Neural cell (in vitro differentiated cells): ENCODE measurements around the gene ATP1A2. TPM values are rescaled to one million over a fixed set of nuclear protein-coding genes. Genes with fewer than 3 reads are reported as not detected.

ENCODE experiments used
- H2AFZ ChIP-seq: fragments of 200-600, 300-800 bp; sonication (generic), shearing (Covaris generic); 2 replicates; pipeline ENCODE4 v1.6.0; 2014; ENCODE audit warnings: low read depth, mild to moderate bottlenecking, antibody characterized with exemption, low read length, moderate library complexity
- H3F3A ChIP-seq: fragments of 200-600 bp; shearing (Covaris generic); 2 replicates; pipeline ENCODE4 v1.6.1; 2016; ENCODE audit warnings: mild to moderate bottlenecking, moderate library complexity, mixed read lengths, antibody characterized with exemption, low read length; ENCODE audit not compliant: insufficient read depth, poor library complexity, severe bottlenecking
- H3K27ac ChIP-seq: fragments of 200-600, 300-800 bp; sonication (generic), shearing (Covaris generic); 2 replicates; pipeline ENCODE4 v1.5.1; 2014; ENCODE audit warnings: mild to moderate bottlenecking, low read length, moderate library complexity
- H3K27me3 ChIP-seq: fragments of 300-800, 200-600 bp; sonication (generic), shearing (Covaris generic); 2 replicates; pipeline ENCODE4 v1.6.0; 2014; ENCODE audit warnings: mild to moderate bottlenecking, low read depth, low read length, moderate library complexity; ENCODE audit not compliant: insufficient read depth
- H3K36me3 ChIP-seq: fragments of 300-800, 200-600 bp; sonication (generic), shearing (Covaris generic); 2 replicates; pipeline ENCODE4 v1.5.1; 2014; ENCODE audit warnings: mild to moderate bottlenecking, antibody characterized with exemption, low read length, moderate library complexity; ENCODE audit not compliant: insufficient read depth
- H3K4me2 ChIP-seq: fragments of 300-800, 200-600 bp; sonication (generic), shearing (Covaris generic); 2 replicates; pipeline ENCODE4 v1.6.0; 2014; ENCODE audit warnings: mild to moderate bottlenecking, low read length
- H3K4me3 ChIP-seq: fragments of 300-800, 200-600 bp; sonication (generic), shearing (Covaris generic); 2 replicates; pipeline ENCODE4 v1.5.1; 2014; ENCODE audit warnings: mild to moderate bottlenecking, low read length, moderate library complexity
- H3K79me2 ChIP-seq: fragments of 200-600 bp; shearing (Covaris generic); replicated peaks from 2 replicates; pipeline ENCODE4 v1.6.0; 2014; ENCODE audit warnings: mild to moderate bottlenecking, low read length, moderate library complexity; ENCODE audit not compliant: insufficient read depth
- H3K9ac ChIP-seq: fragments of 300-800, 200-600 bp; sonication (generic), shearing (Covaris generic); 2 replicates; pipeline ENCODE4 v1.6.1; 2016; ENCODE audit warnings: mild to moderate bottlenecking, low read length, mixed read lengths
- H3K9me2 ChIP-seq: fragments of 200-600 bp; shearing (Covaris generic); 2 replicates; pipeline ENCODE4 v1.6.1; 2016; ENCODE audit warnings: mild to moderate bottlenecking, low read length, mixed read lengths; ENCODE audit not compliant: insufficient read depth
- H3K9me3 ChIP-seq: fragments of 200-600, 300-800 bp; sonication (generic), shearing (Covaris generic); 2 replicates; pipeline ENCODE4 v1.6.1; 2016; ENCODE audit warnings: mild to moderate bottlenecking, mixed run types, low read length, moderate library complexity, mixed read lengths
- H4K20me1 ChIP-seq: fragments of 200-600 bp; shearing (Covaris generic); 2 replicates; pipeline ENCODE4 v1.6.1; 2016; ENCODE audit warnings: mild to moderate bottlenecking, mixed run types; ENCODE audit not compliant: insufficient read depth
- CTCF ChIP-seq: fragments of 450-650 bp; IDR thresholded peaks from 2 replicates; pipeline ENCODE4 v1.5.1; 2014; ENCODE audit warnings: antibody characterized with exemption, mild to moderate bottlenecking, moderate library complexity; ENCODE audit not compliant: poor library complexity, severe bottlenecking
- EP300 ChIP-seq: fragments of 450-650 bp; conservative IDR thresholded peaks from 2 replicates; pipeline ENCODE4 v1.6.1; 2014; ENCODE audit warnings: antibody characterized with exemption, mild to moderate bottlenecking, moderate library complexity; ENCODE audit not compliant: poor library complexity, severe bottlenecking
- EZH2 ChIP-seq: fragments of 200-600, 300-800 bp; shearing (Covaris generic), sonication (generic); IDR thresholded peaks from 2 replicates; pipeline ENCODE4 v1.6.1; 2014; ENCODE audit warnings: antibody characterized with exemption, low read length, borderline replicate concordance, mild to moderate bottlenecking; ENCODE audit not compliant: insufficient read depth, poor library complexity, severe bottlenecking
- MXI1 ChIP-seq: fragments of 450-650 bp; conservative IDR thresholded peaks from 2 replicates; pipeline ENCODE4 v1.6.1; 2014; ENCODE audit warnings: antibody characterized with exemption, mild to moderate bottlenecking; ENCODE audit not compliant: poor library complexity, severe bottlenecking
- POLR2AphosphoS5 ChIP-seq: IDR thresholded peaks from 2 replicates; pipeline ENCODE4 v1.6.1; 2012
- RAD21 ChIP-seq: fragments of 450-650 bp; conservative IDR thresholded peaks from 2 replicates; pipeline ENCODE4 v1.6.1; 2014; ENCODE audit warnings: antibody characterized with exemption, mild to moderate bottlenecking, moderate library complexity
- REST ChIP-seq: IDR thresholded peaks from 2 replicates; pipeline ENCODE4 v1.6.1; 2012; ENCODE audit warnings: borderline replicate concordance
- SMC3 ChIP-seq: fragments of 450-650 bp; conservative IDR thresholded peaks from 2 replicates; pipeline ENCODE4 v1.6.1; 2014; ENCODE audit warnings: antibody characterized with exemption, mild to moderate bottlenecking, moderate library complexity; ENCODE audit not compliant: poor library complexity
- TAF1 ChIP-seq: IDR thresholded peaks from 2 replicates; pipeline ENCODE4 v1.6.1; 2012; ENCODE audit warnings: low read depth
- polyA plus RNA-seq: library from polyadenylated mRNA; depleted of rRNA; stranded (reverse); fragments of >200 nt; gene quantifications from 2 replicates; pipeline ENCODE4 v1.2.3, GENCODE V29; 2014

ATP1A2 gene
- polyA plus RNA-seq, 1 donor from 2014 or later = 0.12 TPM

GRCh38 chr1:160166166-160166868, 50.8 kb downstream of the ATP1A2 start:
- H3K4me3 ChIP-seq = no peak overlapping the region
- TF ChIP-seq EZH2 (no peak), POLR2AphosphoS5 (no peak), MXI1 (no peak), TAF1 (no peak), REST (no peak), EP300 (no peak), SMC3 (no peak), RAD21 (no peak), CTCF (no peak)
- H3K27me3 ChIP-seq = no peaks in the 10 kb centered on the region
- H3K9ac ChIP-seq = no peak overlapping the region
- H4K20me1 ChIP-seq = no peaks in the 10 kb centered on the region
- H3K9me3 ChIP-seq = no peaks in the 10 kb centered on the region
- no peaks in the 10 kb centered on the region for H3K36me3 ChIP-seq
- no peaks in the 10 kb centered on the region for H3K79me2 ChIP-seq
- H2AFZ ChIP-seq = no peak overlapping the region
- no peaks in the 10 kb centered on the region for H3F3A ChIP-seq
- H3K4me2 ChIP-seq = no peak overlapping the region
- H3K27ac ChIP-seq = no peak overlapping the region
- no peaks in the 10 kb centered on the region for H3K9me2 ChIP-seq

- H3K9me2 ChIP-seq = no peaks in the 10 kb centered on the region
- H3K4me3 ChIP-seq = no peak overlapping the region
- H3K9ac ChIP-seq = no peak overlapping the region
- H3K27ac ChIP-seq = no peak overlapping the region
- H3F3A ChIP-seq = no peaks in the 10 kb centered on the region
- no peaks in the 10 kb centered on the region for H4K20me1 ChIP-seq
- H3K79me2 ChIP-seq = no peaks in the 10 kb centered on the region
- H3K9me3 ChIP-seq = no peaks in the 10 kb centered on the region
- H3K27me3 ChIP-seq = no peaks in the 10 kb centered on the region
- H2AFZ ChIP-seq = no peak overlapping the region
- no peak overlapping the region for H3K4me2 ChIP-seq
- H3K36me3 ChIP-seq = no peaks in the 10 kb centered on the region
- TF ChIP-seq EZH2 (no peak), TAF1 (no peak), SMC3 (no peak), POLR2AphosphoS5 (no peak), REST (no peak), MXI1 (no peak), EP300 (no peak), RAD21 (no peak), CTCF (no peak)
Measured at GRCh38 chr1:160167056-160167455, 51.5 kb downstream of the ATP1A2 start.
